ENCODE measurements around the gene POC1A. TPM values are rescaled to one million over a fixed set of nuclear protein-coding genes. Genes with fewer than 3 reads are reported as not detected.

POC1A gene
- total and polyA plus RNA-seq, 2 donors (not counting 1 experiment from before 2014, with no cell fraction given): 3.8 to 17.7 TPM

- Histone ChIP-seq H3K4me1 (ENCODE audit: control insufficient read depth, extremely low read depth, insufficient read depth, low read length) (peaks cover 22% of the 10 kb centered on the region), H3K9ac (ENCODE audit: insufficient read depth, low read length) (no peak overlapping the region), H2AFZ (ENCODE audit: low read length) (no peak overlapping the region), H3K27me3 (ENCODE audit: control insufficient read depth, insufficient read depth, low read length) (no peaks in the 10 kb centered on the region), H3K4me2 (ENCODE audit: extremely low read depth, insufficient read depth, low read length) (no peak overlapping the region), H4K20me1 (ENCODE audit: control insufficient read depth, extremely low read depth, insufficient read depth, low read length) (no peaks in the 10 kb centered on the region), H3K36me3 (ENCODE audit: control insufficient read depth, insufficient read depth, low read length) (peaks cover 23% of the 10 kb centered on the region), H3K9me3 (ENCODE audit: control insufficient read depth, insufficient read depth, low read depth, low read length) (no peaks in the 10 kb centered on the region), H3K4me3 (replicated peaks in 1 of 4; ENCODE audit: control extremely low read depth in 1 of 4, insufficient read depth in 1 of 4, low read depth in 3 of 4, low read length in 4 of 4) (no peak overlapping the region), H3K79me2 (ENCODE audit: control insufficient read depth, insufficient read depth, low read length) (peaks cover 15% of the 10 kb centered on the region), H3K27ac (ENCODE audit: insufficient read depth, low read length) (peak overlapping the region; percentile 14)
- no peak for DNase-seq (ENCODE audit: low read depth in 2 of 2)
- TF ChIP-seq EZH2 (IDR thresholded peaks at IDR 0.05; ENCODE audit: low read length, missing control alignments): no peak
- TF ChIP-seq, protein P1, sequence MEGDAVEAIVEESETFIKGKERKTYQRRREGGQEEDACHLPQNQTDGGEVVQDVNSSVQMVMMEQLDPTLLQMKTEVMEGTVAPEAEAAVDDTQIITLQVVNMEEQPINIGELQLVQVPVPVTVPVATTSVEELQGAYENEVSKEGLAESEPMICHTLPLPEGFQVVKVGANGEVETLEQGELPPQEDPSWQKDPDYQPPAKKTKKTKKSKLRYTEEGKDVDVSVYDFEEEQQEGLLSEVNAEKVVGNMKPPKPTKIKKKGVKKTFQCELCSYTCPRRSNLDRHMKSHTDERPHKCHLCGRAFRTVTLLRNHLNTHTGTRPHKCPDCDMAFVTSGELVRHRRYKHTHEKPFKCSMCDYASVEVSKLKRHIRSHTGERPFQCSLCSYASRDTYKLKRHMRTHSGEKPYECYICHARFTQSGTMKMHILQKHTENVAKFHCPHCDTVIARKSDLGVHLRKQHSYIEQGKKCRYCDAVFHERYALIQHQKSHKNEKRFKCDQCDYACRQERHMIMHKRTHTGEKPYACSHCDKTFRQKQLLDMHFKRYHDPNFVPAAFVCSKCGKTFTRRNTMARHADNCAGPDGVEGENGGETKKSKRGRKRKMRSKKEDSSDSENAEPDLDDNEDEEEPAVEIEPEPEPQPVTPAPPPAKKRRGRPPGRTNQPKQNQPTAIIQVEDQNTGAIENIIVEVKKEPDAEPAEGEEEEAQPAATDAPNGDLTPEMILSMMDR (conservative IDR thresholded peaks at IDR 0.05 in 1 of 2, IDR thresholded peaks at IDR 0.05 in 1 of 2; ENCODE audit: low read depth in 1 of 2, low read length in 2 of 2): no peak
Measured at GRCh38 chr3:52200981-52201679, 46.9 kb upstream of the POC1A start.

- Histone ChIP-seq H3K79me2 (ENCODE audit: control insufficient read depth, insufficient read depth, low read length) (peaks cover 15% of the 10 kb centered on the region), H3K4me1 (ENCODE audit: control insufficient read depth, extremely low read depth, insufficient read depth, low read length) (peaks cover 28% of the 10 kb centered on the region), H3K27me3 (ENCODE audit: control insufficient read depth, insufficient read depth, low read length) (no peaks in the 10 kb centered on the region), H2AFZ (ENCODE audit: low read length) (no peak overlapping the region), H3K9ac (ENCODE audit: insufficient read depth, low read length) (peak overlapping the region; percentile 79), H3K4me2 (ENCODE audit: extremely low read depth, insufficient read depth, low read length) (peak overlapping the region; percentile 99), H3K27ac (ENCODE audit: insufficient read depth, low read length) (peak overlapping the region; percentile 65), H3K9me3 (ENCODE audit: control insufficient read depth, insufficient read depth, low read depth, low read length) (no peaks in the 10 kb centered on the region), H3K4me3 (replicated peaks in 1 of 4; ENCODE audit: control extremely low read depth in 1 of 4, insufficient read depth in 1 of 4, low read depth in 3 of 4, low read length in 4 of 4) (peak overlapping the region; percentile 73 to 94 (median 86)), H4K20me1 (ENCODE audit: control insufficient read depth, extremely low read depth, insufficient read depth, low read length) (no peaks in the 10 kb centered on the region), H3K36me3 (ENCODE audit: control insufficient read depth, insufficient read depth, low read length) (peaks cover 12% of the 10 kb centered on the region)
- TF ChIP-seq, protein P1 (conservative IDR thresholded peaks at IDR 0.05 in 1 of 2, IDR thresholded peaks at IDR 0.05 in 1 of 2; ENCODE audit: low read depth in 1 of 2, low read length in 2 of 2): no peak
- TF ChIP-seq EZH2 (IDR thresholded peaks at IDR 0.05; ENCODE audit: low read length, missing control alignments): no peak
- no peak for DNase-seq (ENCODE audit: low read depth in 2 of 2)
Measured at GRCh38 chr3:52198643-52199608, 44.7 kb upstream of the POC1A start.

All from fibroblast of lung (primary cell).